ENCODE data around the gene RBMS2.
"Not testable (repeated sequence)": the region's sequence is repeated elsewhere in the genome, so short reads cannot be mapped to it uniquely, and the experiment has no call there.

RBMS2 gene

DNA sequence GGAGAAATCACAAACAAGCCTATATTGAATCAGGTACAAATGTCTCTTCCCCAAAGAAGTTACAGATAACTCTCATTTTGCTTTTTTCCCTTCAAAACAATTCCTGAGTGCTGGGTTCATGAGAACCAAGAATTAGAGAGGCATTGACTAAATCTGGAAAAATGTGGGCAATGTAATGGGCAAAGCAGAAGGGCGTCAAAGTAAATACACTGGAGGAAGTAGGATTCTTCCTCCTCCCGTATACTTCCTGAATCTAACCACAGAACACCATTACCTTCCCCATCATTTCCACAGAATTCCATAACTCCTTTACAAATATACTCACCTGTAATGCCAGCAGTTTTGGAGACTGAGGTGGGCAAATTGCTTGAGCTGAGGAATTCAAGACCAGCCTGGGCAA is 3.0 kb upstream of the RBMS2 start:
- DNase-seq = no peak

GRCh38 chr12:56520048-56520447 is 1.6 kb upstream of the RBMS2 start:
- DNase-seq = no peak

DNA sequence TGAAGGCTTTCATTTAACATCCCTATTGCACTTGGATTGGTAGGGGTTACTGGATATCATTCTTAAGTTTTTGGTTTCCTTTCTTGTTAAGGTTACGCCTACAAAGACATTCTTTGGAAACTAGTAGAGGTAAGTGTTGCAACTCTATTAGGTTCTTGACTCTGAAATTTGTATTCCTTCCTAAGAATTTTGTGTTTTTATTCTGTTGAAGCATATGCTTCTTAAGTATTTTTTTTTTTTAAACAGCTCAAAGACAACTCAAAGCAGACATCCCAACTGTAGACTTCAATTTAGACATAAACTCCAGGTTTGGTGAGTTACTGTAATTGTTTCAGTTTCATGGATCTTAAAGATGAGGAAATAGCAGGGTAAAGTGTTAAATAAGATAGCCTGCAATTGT is 1.1 kb upstream of the RBMS2 start:
- no peak for DNase-seq

- no peak for DNase-seq
Observed at GRCh38 chr12:56521209-56521589, 421 bp upstream of the RBMS2 start.

GRCh38 chr12:56522411-56523193 is 982 bp downstream of the RBMS2 start:
- DNase-seq = no peak

- DNase-seq = no peak
Observed at GRCh38 chr12:56528846-56529245, 7.2 kb downstream of the RBMS2 start.

DNA sequence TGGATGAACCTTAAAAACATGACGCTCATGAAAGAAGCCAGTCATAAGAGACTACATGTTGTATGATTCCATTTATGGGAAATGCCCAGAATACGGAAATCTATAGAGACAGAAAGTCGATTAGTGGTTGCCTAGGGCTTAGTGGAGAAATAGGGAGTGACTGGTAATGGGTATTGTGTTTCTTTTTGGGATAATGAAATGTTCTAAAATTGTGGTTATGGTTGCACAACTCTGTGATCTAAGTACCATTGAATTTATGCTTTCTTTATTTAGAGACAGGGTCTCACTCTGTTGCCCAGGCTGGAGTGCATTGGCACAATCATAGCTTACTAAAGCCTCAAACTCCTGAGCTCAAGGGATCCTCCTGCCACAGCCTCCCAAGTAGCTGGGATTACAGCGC is 8.0 kb downstream of the RBMS2 start:
- no peak for DNase-seq

- DNase-seq = no peak
Observed at GRCh38 chr12:56530390-56531055, 8.9 kb downstream of the RBMS2 start.

DNA sequence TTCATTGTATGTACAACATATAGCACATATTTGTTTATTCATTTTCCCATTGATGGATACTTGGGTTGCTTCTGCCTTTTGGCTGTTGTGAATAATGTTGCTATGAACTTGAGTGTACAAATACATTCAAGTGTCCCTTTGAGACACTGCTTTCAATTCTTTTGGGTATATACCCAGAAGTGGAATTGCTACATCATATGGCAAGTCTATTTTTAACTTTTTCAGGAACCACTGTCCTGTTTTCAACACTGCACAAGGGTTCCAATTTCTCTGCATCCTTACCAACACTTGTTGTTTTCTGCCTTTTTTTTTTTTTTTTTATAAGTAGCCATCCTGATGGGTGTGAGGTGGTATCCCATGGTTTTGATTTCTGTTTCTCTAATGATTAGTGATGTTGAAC is 15.9 kb downstream of the RBMS2 start:
- no peak for DNase-seq

- DNase-seq = no peak
Observed at GRCh38 chr12:56541631-56542030, 20.0 kb downstream of the RBMS2 start.

GRCh38 chr12:56542164-56542563 is 20.5 kb downstream of the RBMS2 start:
- DNase-seq = no peak

DNA sequence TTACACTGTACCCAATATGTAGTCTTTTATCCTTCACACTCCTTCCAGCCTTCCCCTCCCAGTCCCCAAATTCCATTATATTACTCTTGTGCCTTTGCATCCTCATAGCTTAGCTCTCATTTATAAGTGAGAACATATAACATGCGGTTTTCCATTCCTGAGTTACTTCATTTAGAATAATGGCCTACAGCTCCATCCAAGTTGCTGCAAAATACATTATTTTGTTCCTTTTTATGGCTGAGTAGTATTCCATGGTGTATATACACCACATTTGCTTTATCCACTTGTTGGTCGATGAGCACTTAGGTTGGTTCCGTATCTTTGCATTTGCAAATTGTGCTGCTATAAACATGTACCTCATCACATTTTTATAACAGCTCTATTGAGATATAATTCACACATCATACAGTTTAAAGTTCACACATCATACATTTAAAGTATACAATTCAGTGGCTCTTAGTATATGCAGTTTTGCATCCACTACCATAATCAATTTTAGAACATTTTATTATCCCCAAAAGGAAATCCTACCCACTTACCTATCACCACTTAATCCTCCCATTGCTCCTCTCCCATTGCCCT is 23.5 kb downstream of the RBMS2 start:
- no peak for DNase-seq

- DNase-seq = no peak
Observed at GRCh38 chr12:56546680-56547079, 25.1 kb downstream of the RBMS2 start.

GRCh38 chr12:56551070-56551469 is 29.4 kb downstream of the RBMS2 start:
- DNase-seq = no peak

DNA sequence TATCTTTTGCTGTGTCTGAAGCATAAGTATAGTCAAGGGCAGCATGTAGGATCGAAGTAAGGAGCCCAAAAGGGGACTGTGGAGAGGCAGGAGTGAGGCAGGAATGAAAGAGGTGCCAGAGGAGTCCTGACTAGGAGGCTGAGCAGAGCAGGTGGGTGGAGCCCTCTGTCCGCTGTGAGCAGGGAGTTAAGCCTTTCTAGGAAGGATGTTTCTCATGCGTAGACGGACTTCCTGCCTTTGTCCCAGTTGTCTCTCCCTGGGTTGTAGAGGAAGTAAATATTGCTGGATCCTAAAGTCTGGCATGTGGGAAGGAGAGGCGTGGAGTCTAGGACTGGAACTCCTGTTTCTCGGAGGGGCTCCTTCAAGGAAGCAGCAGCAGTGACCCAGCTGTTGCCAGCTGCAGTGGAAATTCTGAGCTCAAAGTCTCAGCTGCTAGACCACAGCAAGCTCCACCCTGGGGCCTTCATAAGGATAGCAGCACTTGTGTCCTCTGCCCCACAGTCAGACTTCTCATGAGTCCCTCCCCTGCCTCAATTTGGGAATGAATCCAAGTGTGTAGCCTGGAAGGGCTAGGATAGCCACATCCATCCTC is 44.0 kb downstream of the RBMS2 start:
- no peak for DNase-seq

DNA sequence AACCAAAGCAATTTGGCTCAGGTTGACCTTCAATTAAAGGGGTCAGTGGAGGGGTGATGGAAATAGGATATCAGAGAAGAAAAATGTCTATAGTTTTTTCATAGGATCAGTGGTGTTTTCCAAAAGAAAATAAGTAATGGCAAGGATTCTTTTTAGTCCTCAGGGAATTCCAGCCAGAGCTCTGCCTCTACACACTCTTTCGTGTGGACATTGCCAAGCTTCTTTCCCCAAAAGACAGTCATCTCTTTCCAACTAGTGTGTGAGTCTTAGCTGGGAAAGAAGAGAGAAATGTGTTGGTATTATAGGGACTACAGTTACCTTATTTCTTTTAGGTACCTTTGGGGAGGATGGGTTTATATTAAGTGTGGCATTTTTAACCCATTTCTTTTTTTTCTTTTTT is 46.5 kb downstream of the RBMS2 start:
- DNase-seq = no peak

GRCh38 chr12:56571121-56571520 is 49.5 kb downstream of the RBMS2 start:
- no peak for DNase-seq

DNA sequence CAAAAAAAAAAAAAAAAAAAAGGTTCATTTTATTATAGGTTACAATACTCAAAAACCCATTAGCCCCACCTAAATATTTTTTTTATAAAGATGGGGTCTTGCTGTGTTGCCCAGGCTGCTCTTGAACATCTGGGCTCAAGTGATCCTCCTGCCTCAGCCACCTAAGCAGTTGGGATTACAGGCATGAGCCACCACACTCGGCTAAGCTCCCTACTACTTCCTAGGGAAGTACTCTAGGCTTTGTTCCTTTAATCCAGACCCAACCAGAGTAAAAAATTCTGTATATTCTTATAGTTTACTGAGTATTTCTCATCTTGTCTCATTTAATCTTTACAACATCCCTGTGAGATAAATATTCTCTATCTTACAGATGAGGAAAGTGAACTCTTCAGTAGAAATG is 50.7 kb downstream of the RBMS2 start:
- no peak for DNase-seq

- no peak for DNase-seq
Observed at GRCh38 chr12:56574210-56574609, 52.6 kb downstream of the RBMS2 start.

GRCh38 chr12:56577248-56577647 is 55.6 kb downstream of the RBMS2 start:
- DNase-seq = not testable (repeated sequence)

GRCh38 chr12:56578983-56579546 is 57.4 kb downstream of the RBMS2 start:
- no peak for DNase-seq

- no peak for DNase-seq
Observed at GRCh38 chr12:56581418-56582145, 60.0 kb downstream of the RBMS2 start.

DNA sequence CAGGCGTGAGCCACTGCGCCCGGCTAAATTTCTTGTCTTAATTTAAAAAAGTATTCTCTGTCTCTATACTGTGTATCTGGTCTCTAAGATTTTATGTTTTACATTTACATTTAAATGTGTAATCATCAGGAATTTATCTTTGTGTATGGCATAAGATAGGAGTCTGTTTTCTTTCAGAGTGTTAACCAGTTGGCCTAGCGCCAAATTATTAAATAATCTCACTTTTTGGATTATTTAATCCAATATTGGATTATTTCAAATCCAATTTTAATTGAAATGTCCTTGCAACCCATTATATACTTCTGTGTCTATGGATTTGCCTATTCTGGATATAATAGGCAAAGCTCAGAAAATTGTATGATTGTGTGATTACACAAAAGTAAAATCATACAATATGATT is 63.5 kb downstream of the RBMS2 start:
- DNase-seq = no peak
